ENCODE measurements around the gene FLAD1.

- TF ChIP-seq CTCF (IDR thresholded peaks at IDR 0.05) = peak in 1 of 4 experiments; percentile 2
- TF ChIP-seq POLR2A (IDR thresholded peaks at IDR 0.05) = no peak
Measured at GRCh38 chr1:154975409-154976059, 7.6 kb upstream of the FLAD1 start.

Data from uterus (tissue), 2 donors.